GM23248 (cell line): Measurements from ENCODE around the gene ADARB1.

Experiments
- EZH2 ChIP-seq: fragments of 200-600 bp; sonication (generic); IDR thresholded peaks from 2 replicates; pipeline ENCODE4 v1.6.1; 2018; ENCODE audit warnings: antibody characterized with exemption, mild to moderate bottlenecking; ENCODE audit not compliant: insufficient read depth, poor library complexity, severe bottlenecking
- EZH2phosphoT487 ChIP-seq: fragments of 200-600 bp; sonication (generic); IDR thresholded peaks from 2 replicates; pipeline ENCODE4 v1.6.1; 2018; ENCODE audit warnings: antibody characterized with exemption, moderate library complexity, mild to moderate bottlenecking, low read depth; ENCODE audit not compliant: insufficient read depth

DNA sequence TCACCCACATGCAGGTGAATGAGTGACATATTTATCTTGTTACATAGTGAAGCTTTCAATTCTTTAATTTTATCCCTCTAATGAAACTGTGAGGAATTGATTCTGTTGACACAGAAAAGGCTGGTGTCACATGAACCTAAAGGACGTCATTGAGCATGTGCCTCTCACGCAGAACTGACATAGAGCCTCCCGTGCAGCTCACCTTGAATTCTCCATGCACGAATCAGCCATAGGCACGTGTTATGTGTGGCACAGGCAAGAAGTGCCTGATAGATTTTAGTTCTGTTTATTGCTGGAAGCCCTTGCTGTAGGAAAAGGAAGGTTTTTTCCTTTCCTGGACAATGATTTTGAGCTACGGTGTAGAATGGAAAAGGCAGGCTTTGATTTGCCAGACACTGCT is 11.3 kb downstream of the ADARB1 start:
- TF ChIP-seq EZH2phosphoT487 (no peak), EZH2 (no peak)
